ENCODE results near the gene AKR1C2.

GRCh38 chr10:5040781-5041470 is 37.3 kb upstream of the AKR1C2 start:
- TF ChIP-seq, protein P1, sequence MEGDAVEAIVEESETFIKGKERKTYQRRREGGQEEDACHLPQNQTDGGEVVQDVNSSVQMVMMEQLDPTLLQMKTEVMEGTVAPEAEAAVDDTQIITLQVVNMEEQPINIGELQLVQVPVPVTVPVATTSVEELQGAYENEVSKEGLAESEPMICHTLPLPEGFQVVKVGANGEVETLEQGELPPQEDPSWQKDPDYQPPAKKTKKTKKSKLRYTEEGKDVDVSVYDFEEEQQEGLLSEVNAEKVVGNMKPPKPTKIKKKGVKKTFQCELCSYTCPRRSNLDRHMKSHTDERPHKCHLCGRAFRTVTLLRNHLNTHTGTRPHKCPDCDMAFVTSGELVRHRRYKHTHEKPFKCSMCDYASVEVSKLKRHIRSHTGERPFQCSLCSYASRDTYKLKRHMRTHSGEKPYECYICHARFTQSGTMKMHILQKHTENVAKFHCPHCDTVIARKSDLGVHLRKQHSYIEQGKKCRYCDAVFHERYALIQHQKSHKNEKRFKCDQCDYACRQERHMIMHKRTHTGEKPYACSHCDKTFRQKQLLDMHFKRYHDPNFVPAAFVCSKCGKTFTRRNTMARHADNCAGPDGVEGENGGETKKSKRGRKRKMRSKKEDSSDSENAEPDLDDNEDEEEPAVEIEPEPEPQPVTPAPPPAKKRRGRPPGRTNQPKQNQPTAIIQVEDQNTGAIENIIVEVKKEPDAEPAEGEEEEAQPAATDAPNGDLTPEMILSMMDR (conservative IDR thresholded peaks at IDR 0.05), result no peak
- TF ChIP-seq EZH2 (IDR thresholded peaks at IDR 0.05; ENCODE audit: low read depth), result no peak
